HG02884 (cell line): ENCODE data around the gene CRKL.

Source experiments
- ATAC-seq: cut with Tn5 transposase; IDR thresholded peaks from one replicate; pipeline ENCODE4 v1.9.1; 2021; ENCODE audit warnings: mild to moderate bottlenecking, moderate library complexity; ENCODE audit not compliant: unreplicated experiment

CRKL gene

GRCh38 chr22:20951151-20951931, 34.1 kb downstream of the CRKL start:
- no peak for ATAC-seq

DNA sequence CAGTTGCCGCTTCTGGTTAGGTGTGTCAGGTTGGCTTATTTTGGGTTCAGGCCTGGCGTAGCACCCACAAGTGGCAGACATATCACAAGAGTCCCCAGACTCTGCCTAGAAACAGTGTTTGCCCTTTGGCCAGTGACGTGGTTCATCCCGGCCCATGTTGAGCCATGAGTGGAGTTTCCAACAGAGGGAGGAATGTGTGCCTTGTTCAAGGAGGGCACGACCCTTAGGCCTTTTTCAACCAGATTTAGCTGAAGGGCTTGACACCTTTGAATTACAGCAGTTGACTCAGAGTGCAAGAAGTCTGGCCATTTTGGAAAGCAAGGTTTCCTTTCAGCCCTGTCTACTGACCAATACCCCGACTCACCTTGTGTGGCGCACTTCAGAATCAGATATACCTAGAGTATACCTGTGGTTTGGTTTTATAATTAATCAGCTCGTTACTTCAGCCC, 34.7 kb downstream of the CRKL start:
- ATAC-seq: no peak

DNA sequence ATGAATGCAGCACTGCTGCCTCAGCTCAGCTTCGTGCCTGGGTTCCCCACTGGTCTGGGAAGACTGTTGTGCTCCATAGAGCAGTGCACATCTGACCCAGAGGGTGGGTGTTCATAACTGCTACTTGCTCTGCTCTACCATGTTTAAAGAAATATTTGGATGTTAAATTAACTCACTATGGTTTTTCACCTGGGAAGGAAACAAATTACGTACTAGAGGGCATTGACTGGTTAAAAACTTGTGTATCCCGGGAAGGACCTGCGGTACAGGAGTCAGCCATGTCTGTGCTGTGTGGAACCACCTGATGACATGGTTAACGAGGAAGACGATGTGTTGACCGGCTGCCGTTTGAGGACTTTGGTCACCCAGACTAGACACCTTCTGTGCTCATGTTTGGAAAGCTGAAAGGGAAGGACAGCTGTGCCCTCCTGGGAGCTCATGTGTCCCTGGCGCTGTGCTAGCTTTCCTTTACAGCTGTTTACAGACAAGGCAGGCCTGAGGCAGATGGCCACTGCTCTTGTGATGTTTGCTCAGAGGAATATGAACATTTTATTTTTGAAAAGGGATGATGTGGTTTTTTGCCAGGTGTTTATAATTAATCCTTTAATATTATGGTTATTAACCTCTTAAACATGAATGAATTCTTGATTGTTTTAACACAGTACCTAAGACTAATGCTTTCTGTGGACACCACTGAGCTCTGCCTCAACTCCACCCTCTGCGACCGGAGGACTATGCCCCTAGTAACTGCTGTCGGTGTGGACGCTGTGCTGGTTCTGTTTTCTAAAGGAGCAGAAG, 35.5 kb downstream of the CRKL start:
- ATAC-seq: no peak

DNA sequence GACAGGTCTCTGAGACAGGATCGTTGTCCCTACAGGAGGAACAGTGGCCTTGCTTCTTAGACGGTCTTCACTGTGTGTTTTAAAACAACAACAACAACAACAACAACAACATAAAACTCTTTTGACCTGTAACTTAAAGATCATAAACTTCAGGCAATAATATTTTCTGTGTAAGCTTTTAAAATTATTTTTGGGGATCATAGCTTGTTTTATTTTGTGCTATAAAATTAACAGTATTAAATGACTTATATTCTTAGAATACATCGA, 36.1 kb downstream of the CRKL start:
- no peak for ATAC-seq

DNA sequence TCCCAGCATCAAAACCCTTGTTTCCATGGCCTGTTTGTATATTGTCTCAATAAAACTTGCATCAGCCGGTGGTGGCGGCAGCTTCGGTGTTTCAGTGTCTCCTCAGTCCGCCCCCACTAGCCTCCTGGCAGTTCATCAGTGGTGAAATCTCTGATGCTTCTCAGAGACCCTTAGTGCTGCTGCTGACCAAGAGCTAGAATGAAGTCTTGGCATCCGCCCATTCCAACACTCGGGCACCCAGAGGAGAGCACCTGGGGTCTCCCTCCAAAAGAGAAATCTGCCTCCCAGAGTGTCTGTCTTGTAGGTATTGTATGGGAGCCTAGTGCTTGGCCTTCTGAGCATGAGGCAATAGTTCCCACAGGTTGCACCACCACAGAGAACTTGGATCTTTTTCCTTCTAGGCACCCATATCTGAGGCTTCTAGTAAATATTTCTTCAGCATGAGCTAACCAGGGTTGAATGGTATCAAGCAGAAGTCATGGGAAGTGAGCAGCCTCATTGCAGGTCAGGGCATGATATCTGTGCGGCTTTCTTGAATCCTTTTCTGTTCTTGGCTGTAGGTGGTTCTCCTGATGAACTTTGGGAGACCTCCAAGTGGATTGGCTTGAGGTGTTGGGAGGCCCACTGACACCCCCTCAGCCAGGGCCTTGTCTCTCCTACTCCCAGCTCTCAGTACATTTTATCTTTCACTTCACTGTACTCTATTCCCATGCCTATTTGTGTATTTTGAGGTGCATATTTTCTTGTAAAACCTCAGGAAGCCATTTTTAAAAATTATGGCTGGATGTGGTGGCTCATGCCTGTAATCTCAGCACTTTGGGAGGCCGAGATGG, 36.7 kb downstream of the CRKL start:
- ATAC-seq: no peak

GRCh38 chr22:20955548-20955947, 38.3 kb downstream of the CRKL start:
- ATAC-seq: no peak

DNA sequence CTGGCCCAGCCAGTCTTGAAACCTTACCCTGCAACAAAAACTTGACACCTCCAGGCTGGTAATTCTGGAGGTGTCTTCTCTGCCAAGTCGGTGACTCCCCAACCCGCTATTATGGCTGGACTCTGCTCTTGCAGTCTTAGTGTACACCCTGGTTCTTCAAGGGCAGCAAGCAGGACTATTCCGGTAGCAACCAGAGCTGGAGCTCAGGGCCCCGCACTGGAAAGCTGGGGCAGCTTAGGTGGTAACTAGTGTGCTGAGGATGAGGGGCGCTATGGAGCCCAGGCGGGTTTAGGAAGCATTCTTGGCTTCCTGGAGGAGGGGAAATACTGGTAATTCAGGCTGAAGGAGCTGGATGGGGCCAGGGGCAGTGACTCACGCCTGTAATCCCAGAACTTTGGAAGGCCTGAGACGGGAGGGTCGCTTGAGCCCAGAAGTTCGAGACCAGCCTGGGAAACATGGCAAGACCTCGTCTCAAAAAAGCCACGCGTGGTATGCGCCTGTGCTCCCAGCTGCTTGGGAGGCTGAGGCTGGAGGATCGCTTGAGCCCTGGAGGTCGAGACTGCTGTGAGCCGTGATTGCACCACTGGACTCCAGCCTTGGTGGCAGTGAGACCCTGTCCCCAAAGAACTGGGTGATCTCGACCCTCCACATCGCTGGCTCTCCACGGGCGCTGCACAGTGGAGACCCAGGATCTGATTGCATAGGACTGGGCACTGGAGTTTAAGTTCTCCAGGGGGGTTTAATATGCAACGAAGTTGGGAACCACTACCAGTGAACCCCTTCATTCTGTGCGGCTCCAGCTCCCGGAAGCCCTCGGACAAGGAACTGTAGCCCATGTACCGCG, 39.3 kb downstream of the CRKL start:
- ATAC-seq: no peak

- ATAC-seq: no peak
Measured at GRCh38 chr22:20957102-20957682, 40.0 kb downstream of the CRKL start.

DNA sequence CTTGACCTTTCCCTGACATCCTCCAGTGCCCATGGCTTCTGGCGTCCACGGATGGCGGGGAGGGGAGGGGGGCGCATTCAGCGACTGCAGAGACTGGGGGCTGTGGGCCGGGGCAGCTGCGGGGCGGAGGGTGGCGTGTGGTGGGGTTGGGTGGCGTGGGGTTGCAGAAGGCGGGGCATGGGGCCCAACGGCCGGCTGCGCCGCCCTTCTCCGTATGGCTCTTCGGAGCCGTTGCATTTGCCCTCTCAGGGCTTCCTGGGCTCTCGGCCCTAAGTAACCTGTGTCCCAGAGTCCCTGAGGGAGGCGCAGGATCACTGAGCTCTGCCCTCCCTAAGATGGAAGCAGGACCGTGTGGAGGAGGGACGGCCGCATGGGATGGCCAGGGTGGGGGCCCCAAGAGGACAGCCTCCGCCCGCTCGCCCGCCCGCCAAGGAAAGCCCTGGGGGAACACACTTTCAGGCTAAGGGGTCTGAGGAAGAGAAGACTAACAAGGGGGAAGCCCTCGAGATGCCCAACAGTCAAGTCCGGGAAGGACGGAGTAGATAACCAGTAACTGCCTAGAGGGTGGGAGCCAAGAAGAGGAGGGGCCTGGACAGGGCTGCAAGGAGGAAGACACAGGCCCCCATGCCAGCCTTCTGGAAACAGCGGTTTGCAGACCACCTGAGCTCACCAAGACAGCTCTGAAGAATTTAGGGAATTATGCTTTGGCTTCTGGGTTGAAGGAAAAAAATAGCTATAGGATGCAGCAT, 40.6 kb downstream of the CRKL start:
- ATAC-seq: no peak

- no peak for ATAC-seq
Measured at GRCh38 chr22:20959578-20960461, 42.6 kb downstream of the CRKL start.

DNA sequence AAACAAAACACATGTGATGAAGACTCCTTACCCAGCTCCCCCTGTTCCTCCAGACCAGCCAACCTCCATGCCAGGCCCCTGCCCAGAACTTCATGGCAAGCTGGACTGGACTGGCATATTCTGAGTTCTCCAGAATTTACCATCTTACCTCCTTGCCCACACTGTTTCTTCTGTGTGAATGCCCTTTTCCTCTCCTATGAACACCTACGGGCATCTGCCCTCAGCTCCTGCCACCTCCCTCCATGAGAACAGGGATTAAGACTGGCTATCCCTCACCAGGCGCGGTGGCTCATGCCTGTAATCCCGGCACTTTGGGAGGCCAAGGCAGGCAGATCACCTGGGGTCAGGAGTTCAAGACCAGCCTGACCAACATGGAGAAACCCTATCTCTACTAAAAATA, 43.4 kb downstream of the CRKL start:
- no peak for ATAC-seq

GRCh38 chr22:20962491-20962945, 45.3 kb downstream of the CRKL start:
- no peak for ATAC-seq

DNA sequence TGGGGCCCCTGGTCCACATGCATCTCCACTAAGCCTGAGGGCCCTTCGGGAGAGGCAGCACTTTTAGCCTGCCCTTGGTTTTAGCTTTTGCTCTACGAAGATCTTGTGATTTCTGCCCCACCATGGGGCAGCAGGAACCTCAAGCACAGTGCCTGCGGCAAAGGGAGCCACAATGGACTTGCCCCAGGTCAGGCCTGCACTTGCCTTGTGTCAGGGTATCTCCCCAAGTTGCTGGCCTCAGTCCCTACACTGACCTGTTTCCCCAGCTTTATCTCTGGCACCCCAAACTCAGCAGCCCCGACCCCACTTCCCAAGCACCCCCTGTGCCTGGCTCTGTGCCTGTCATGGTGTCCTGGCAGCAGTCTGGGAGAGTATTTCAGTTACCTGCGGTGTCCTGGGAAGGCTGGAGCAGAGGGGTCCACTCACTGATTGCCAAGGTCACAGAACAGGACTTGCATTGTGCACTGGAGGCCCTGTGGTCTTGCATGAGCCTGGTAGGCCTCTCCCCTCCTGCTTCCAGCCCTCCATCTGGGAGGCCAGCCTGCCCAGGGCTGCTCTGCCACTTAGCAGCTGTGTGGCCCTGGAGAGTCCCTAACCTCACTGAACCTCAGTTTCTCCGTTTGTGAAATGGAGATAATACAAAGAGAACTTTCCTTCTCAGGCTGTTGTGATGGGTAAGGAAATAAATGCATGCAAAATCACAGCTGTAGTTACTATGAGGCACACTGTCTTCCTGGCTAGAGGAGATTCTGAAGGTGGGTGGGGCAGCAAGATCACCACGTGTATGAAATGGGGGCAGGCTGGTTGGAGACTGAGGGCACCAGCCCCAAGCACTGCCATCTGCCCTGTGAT, 46.2 kb downstream of the CRKL start:
- ATAC-seq: no peak

GRCh38 chr22:20964090-20964798, 47.0 kb downstream of the CRKL start:
- ATAC-seq: no peak

DNA sequence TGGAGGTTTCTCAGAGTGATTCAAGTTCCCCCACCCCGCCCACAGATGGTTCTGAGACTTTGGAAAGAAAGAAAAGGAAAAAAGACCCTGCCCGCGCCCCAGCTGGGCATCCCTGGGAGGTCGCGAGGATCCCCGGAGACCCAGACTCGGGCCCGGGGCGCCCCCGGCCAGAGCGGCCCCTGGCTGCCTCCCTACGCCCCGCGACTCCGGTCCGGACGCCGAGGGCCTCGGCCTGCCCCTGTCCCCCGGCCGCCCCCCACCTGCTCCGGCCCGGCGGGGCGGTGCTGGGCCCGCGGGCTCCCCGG, 47.5 kb downstream of the CRKL start:
- ATAC-seq: no peak

GRCh38 chr22:20965104-20965887, 48.1 kb downstream of the CRKL start:
- ATAC-seq: no peak
